Measurements from ENCODE around the gene NALCN.

GRCh38 chr13:101204270-101205020 is 211.9 kb downstream of the NALCN start:
- TF ChIP-seq EZH2 (IDR thresholded peaks at IDR 0.05; ENCODE audit: low read depth, unreplicated experiment) = no peak
- TF ChIP-seq CTCF (conservative IDR thresholded peaks at IDR 0.05; ENCODE audit: low read depth in 2 of 2) = no peak
- no peak for TF ChIP-seq ZNF331 (CRISPR knock-in tag; IDR thresholded peaks at IDR 0.05; ENCODE audit: low read depth)
- no peak for TF ChIP-seq EZH2phosphoT487 (IDR thresholded peaks at IDR 0.05; ENCODE audit: unreplicated experiment)
- TF ChIP-seq POLR2AphosphoS5 (IDR thresholded peaks at IDR 0.05; ENCODE audit: low read depth) = no peak
- TF ChIP-seq JUNB (IDR thresholded peaks at IDR 0.05; ENCODE audit: unreplicated experiment) = no peak
- no peak for TF ChIP-seq REST (IDR thresholded peaks at IDR 0.05; ENCODE audit: unreplicated experiment)
- no peak for TF ChIP-seq ZNF462 (CRISPR knock-in tag; IDR thresholded peaks at IDR 0.05)
- TF ChIP-seq CREB1 (CRISPR knock-in tag; IDR thresholded peaks at IDR 0.05; ENCODE audit: low read depth) = no peak
- TF ChIP-seq STAT1 (IDR thresholded peaks at IDR 0.05; ENCODE audit: unreplicated experiment) = no peak
